Esophagus squamous epithelium (tissue), 4 donors: Measurements from ENCODE around the gene PSTPIP2.

ENCODE experiments used
- POLR2A ChIP-seq, 4 donors: fragments of 450-650 bp; IDR thresholded peaks; one replicate each; pipeline ENCODE4 v1.6.1; 2017; ENCODE audit warnings: antibody characterized with exemption in 4 of 4, mild to moderate bottlenecking in 4 of 4, moderate library complexity in 3 of 4
- TF ChIP-seq, protein P1 (sequence below), 6 experiments: fragments of 450-650 bp in 4 of 6; fragments of 200-600 bp in 2 of 6; sonication (generic) in 2 of 6; IDR thresholded peaks; one replicate each; pipeline ENCODE4 v1.5.1; 2016 to 2019; ENCODE audit warnings: antibody characterized with exemption in 6 of 6, mild to moderate bottlenecking in 4 of 6, moderate library complexity in 4 of 6

- TF ChIP-seq, protein P1, sequence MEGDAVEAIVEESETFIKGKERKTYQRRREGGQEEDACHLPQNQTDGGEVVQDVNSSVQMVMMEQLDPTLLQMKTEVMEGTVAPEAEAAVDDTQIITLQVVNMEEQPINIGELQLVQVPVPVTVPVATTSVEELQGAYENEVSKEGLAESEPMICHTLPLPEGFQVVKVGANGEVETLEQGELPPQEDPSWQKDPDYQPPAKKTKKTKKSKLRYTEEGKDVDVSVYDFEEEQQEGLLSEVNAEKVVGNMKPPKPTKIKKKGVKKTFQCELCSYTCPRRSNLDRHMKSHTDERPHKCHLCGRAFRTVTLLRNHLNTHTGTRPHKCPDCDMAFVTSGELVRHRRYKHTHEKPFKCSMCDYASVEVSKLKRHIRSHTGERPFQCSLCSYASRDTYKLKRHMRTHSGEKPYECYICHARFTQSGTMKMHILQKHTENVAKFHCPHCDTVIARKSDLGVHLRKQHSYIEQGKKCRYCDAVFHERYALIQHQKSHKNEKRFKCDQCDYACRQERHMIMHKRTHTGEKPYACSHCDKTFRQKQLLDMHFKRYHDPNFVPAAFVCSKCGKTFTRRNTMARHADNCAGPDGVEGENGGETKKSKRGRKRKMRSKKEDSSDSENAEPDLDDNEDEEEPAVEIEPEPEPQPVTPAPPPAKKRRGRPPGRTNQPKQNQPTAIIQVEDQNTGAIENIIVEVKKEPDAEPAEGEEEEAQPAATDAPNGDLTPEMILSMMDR (IDR thresholded peaks at IDR 0.05) = no peak
- no peak for TF ChIP-seq POLR2A (IDR thresholded peaks at IDR 0.05)
These were observed 114.0 kb downstream of the PSTPIP2 start for GRCh38 chr18:45958027-45958426.
